Measurements from ENCODE around the gene SEMA5A. TPM values are rescaled to one million over a fixed set of nuclear protein-coding genes. Genes with fewer than 3 reads are reported as not detected.

SEMA5A gene
- total and polyA plus RNA-seq, 2 of the 8 experiments (the other 6 are each of a cell fraction or from before 2014, with no cell fraction given), result 5.3 to 8.9 TPM

- Histone ChIP-seq H3K79me1 (ENCODE audit: low read depth, low read length) (no peaks in the 10 kb centered on the region), H3K18ac (ENCODE audit: extremely low read depth, low read length) (no peak overlapping the region), H2BK5ac (ENCODE audit: low read depth, low read length) (no peak overlapping the region), H2BK20ac (ENCODE audit: low read length) (no peak overlapping the region), H2AK5ac (ENCODE audit: low read depth, low read length) (no peak overlapping the region), H3K4me2 (ENCODE audit: insufficient read depth in 1 of 2, low read depth in 2 of 2, low read length in 2 of 2) (no peak overlapping the region), H3K4me1 (replicated peaks in 1 of 4; ENCODE audit: control insufficient read depth in 3 of 4, insufficient read depth in 4 of 4, low read length in 3 of 4) (0 out of 7 replicates have a peak, but pooled peaks cover 0 to 2% (median 0%) of the 10 kb centered on the region in 4 experiments), H2BK12ac (ENCODE audit: low read depth, low read length) (no peak overlapping the region), H3K56ac (replicated peaks; ENCODE audit: insufficient read length, low read depth, low read length) (no peak overlapping the region), H3K27me3 (replicated peaks in 1 of 4; ENCODE audit: control insufficient read depth in 3 of 4, extremely low read depth in 1 of 4, insufficient read depth in 3 of 4, low read length in 3 of 4) (no peaks in the 10 kb centered on the region), H3K23ac (ENCODE audit: insufficient read length) (no peak overlapping the region), H4K91ac (replicated peaks; ENCODE audit: insufficient read length, low read length) (no peak overlapping the region), H3K14ac (ENCODE audit: insufficient read length) (no peak overlapping the region), H2BK15ac (ENCODE audit: low read length) (no peak overlapping the region), H2AFZ (ENCODE audit: low read length) (no peak overlapping the region), H4K20me1 (replicated peaks in 1 of 2; ENCODE audit: control insufficient read depth in 1 of 2, insufficient read depth in 2 of 2, low read length in 2 of 2) (peaks cover 0 to 2% of the 10 kb centered on the region in 2 experiments), H2BK120ac (replicated peaks; ENCODE audit: low read depth, low read length) (no peak overlapping the region), H3K23me2 (ENCODE audit: low read depth, low read length) (no peaks in the 10 kb centered on the region), H3K9ac (replicated peaks in 1 of 4; ENCODE audit: extremely low read depth in 1 of 4, low read depth in 3 of 4, low read length in 3 of 4) (no peak overlapping the region), H3K36me3 (ENCODE audit: control insufficient read depth in 2 of 4, insufficient read depth in 4 of 4, low read length in 3 of 4) (no peaks in the 10 kb centered on the region), H3K79me2 (ENCODE audit: control insufficient read depth in 1 of 2, insufficient read depth in 2 of 2, low read length in 2 of 2) (no peaks in the 10 kb centered on the region), H3K4me3 (ENCODE audit: extremely low read depth in 1 of 4, insufficient read depth in 2 of 4, low read depth in 3 of 4, low read length in 4 of 4) (no peak overlapping the region), H3K27ac (ENCODE audit: low read depth, low read length) (no peak overlapping the region), H4K8ac (ENCODE audit: extremely low read depth, insufficient read depth, low read length) (no peak overlapping the region), H3K4ac (replicated peaks; ENCODE audit: insufficient read length, low read depth, low read length) (no peak overlapping the region), H4K5ac (ENCODE audit: insufficient read length, low read depth, low read length) (no peak overlapping the region), H3K9me3 (ENCODE audit: insufficient read depth in 2 of 2, low read depth in 1 of 2, low read length in 1 of 2) (no peaks in the 10 kb centered on the region)
- TF ChIP-seq ATF2 (IDR thresholded peaks at IDR 0.05; ENCODE audit: low read length) (no peak), CEBPB (IDR thresholded peaks at IDR 0.05; ENCODE audit: low read depth, low read length) (no peak), NANOG (IDR thresholded peaks at IDR 0.05; ENCODE audit: insufficient read depth, low read depth, low read length, poor library complexity, severe bottlenecking) (no peak), BRCA1 (IDR thresholded peaks at IDR 0.05; ENCODE audit: low read depth, low read length) (no peak), GABPA (IDR thresholded peaks at IDR 0.05; ENCODE audit: borderline replicate concordance, insufficient read depth, low read length) (no peak), KDM1A (IDR thresholded peaks at IDR 0.05; ENCODE audit: borderline replicate concordance, low read length) (no peak), BACH1 (IDR thresholded peaks at IDR 0.05; ENCODE audit: low read length) (no peak), HDAC6 (IDR thresholded peaks at IDR 0.05; ENCODE audit: low read depth, low read length) (no peak), JUND (IDR thresholded peaks at IDR 0.05; ENCODE audit: low read length) (no peak), RFX5 (IDR thresholded peaks at IDR 0.05; ENCODE audit: borderline replicate concordance, low read depth, low read length) (no peak)
- DNase-seq (ENCODE audit: low read depth in 1 of 2, low spot score in 2 of 2), result no peak
- CTCF ChIA-PET (ENCODE audit: partially characterized antibody), result interaction anchor here (1.5 kb wide), 1 partner anchor 198 kb away, joined by 3 read pairs; no protein-coding TSS in a partner anchor
- FAIRE-seq, result no peak
- POLR2A ChIA-PET (ENCODE audit: partially characterized antibody), result no interaction called here
- 90% methylated on average over 3 of the region's 3 CpGs; no CpG with 5 or more reads in 1 of the 2 experiments for WGBS, 2 experiments (ENCODE audit: extremely low coverage in 1 of 2, insufficient coverage in 1 of 2, insufficient read length in 1 of 2, insufficient replicate concordance in 2 of 2, low coverage in 1 of 2, low lambda C conversion rate in 2 of 2, missing lambda C conversion rate in 1 of 2)
Measured at GRCh38 chr5:9105851-9106250, 440.0 kb downstream of the SEMA5A start.

All from H1 (cell line).